ENCODE measurements around the gene IGSF21.
A peak's percentile ranks its signal among the peaks of the same experiment; 100 is the strongest.

The IGSF21 gene

DNA sequence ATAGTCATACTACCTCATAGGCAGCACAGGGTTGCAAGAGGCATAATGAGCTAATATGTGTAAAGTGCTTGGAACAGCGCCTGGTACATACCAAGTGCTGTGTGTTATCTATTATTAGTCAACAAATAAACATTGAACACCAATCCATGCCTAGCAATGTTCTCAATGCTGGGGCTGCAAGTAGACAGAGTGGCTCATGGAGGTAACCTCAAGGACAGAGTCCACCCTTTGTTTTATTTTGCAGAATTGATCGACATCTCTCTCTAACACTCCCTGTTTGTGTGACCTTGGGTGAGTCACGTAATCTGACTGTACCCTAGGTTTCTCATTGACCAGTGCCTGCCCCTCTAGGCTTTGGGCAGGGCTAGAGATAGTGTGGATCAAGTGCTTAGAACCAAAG, 209.2 kb downstream of the IGSF21 start:
- Histone ChIP-seq H3K9ac (no peak overlapping the region), H3K27me3 (ENCODE audit: control insufficient read depth, insufficient read depth, low read length) (no peaks in the 10 kb centered on the region), H3K4me3 (ENCODE audit: low read depth, low read length) (no peak overlapping the region), H3K27ac (no peak overlapping the region), H3K9me3 (ENCODE audit: control insufficient read depth, low read length) (no peaks in the 10 kb centered on the region), H3K79me2 (no peaks in the 10 kb centered on the region), H3K4me2 (ENCODE audit: low read length) (no peak overlapping the region), H2AFZ (no peak overlapping the region), H3K36me3 (ENCODE audit: control insufficient read depth, insufficient read depth, low read length) (no peaks in the 10 kb centered on the region), H3K4me1 (no peaks in the 10 kb centered on the region)
- TF ChIP-seq, protein P1, sequence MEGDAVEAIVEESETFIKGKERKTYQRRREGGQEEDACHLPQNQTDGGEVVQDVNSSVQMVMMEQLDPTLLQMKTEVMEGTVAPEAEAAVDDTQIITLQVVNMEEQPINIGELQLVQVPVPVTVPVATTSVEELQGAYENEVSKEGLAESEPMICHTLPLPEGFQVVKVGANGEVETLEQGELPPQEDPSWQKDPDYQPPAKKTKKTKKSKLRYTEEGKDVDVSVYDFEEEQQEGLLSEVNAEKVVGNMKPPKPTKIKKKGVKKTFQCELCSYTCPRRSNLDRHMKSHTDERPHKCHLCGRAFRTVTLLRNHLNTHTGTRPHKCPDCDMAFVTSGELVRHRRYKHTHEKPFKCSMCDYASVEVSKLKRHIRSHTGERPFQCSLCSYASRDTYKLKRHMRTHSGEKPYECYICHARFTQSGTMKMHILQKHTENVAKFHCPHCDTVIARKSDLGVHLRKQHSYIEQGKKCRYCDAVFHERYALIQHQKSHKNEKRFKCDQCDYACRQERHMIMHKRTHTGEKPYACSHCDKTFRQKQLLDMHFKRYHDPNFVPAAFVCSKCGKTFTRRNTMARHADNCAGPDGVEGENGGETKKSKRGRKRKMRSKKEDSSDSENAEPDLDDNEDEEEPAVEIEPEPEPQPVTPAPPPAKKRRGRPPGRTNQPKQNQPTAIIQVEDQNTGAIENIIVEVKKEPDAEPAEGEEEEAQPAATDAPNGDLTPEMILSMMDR (IDR thresholded peaks at IDR 0.05): no peak

DNA sequence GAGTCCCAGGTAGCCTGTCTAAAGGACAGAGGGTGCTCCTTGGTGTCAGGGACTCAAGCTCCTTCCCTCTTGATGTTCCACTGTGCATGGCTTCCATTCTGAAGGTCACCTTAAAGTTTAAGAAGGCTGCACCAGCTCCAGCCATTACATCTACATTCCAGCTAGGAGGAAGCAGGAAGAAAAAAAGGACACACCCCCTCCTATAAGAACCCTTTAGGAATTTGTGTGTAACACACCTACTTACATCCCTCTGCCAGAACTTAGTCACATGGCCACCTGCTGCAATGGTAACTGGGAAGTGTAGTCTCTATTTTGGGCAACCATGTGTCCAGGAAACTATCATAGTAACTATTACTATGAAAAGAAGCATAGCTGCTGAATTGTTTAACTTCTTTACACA, 211.5 kb downstream of the IGSF21 start:
- H3K4me2 ChIP-seq (ENCODE audit: low read length): no peak overlapping the region
- no peak overlapping the region for H2AFZ ChIP-seq
- no peaks in the 10 kb centered on the region for H3K36me3 ChIP-seq (ENCODE audit: control insufficient read depth, insufficient read depth, low read length)
- H3K27ac ChIP-seq: no peak overlapping the region
- no peak overlapping the region for H3K4me3 ChIP-seq (ENCODE audit: low read depth, low read length)
- H3K27me3 ChIP-seq (ENCODE audit: control insufficient read depth, insufficient read depth, low read length): no peaks in the 10 kb centered on the region
- H3K9me3 ChIP-seq (ENCODE audit: control insufficient read depth, low read length): no peaks in the 10 kb centered on the region
- no peak overlapping the region for H3K9ac ChIP-seq
- TF ChIP-seq, protein P1 (IDR thresholded peaks at IDR 0.05): no peak
- no peaks in the 10 kb centered on the region for H3K4me1 ChIP-seq
- H3K79me2 ChIP-seq: no peaks in the 10 kb centered on the region

DNA sequence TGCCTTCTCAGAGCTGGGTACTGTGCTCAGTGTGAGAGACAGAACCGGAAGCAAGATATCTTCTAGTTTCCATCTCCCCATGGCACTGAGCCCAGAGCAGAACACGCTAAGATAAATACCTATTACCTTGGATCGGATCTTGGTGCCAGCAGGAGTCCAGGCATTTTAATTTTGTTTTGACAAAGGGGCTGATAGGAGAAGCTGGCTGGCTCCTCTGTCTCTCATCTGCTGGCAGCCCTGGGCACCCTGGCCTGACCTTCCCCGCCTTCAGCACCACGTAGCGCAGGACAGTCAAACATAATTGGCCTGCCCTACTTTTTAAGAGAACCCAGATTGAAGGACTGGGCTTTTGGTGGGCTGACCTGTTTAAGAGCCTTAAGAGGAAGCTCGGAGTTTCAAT, 212.5 kb downstream of the IGSF21 start:
- H3K27ac ChIP-seq: no peak overlapping the region
- no peaks in the 10 kb centered on the region for H3K79me2 ChIP-seq
- no peaks in the 10 kb centered on the region for H3K9me3 ChIP-seq (ENCODE audit: control insufficient read depth, low read length)
- H3K4me2 ChIP-seq (ENCODE audit: low read length): peak overlapping the region; percentile 9
- no peaks in the 10 kb centered on the region for H3K27me3 ChIP-seq (ENCODE audit: control insufficient read depth, insufficient read depth, low read length)
- no peak overlapping the region for H3K9ac ChIP-seq
- no peaks in the 10 kb centered on the region for H3K36me3 ChIP-seq (ENCODE audit: control insufficient read depth, insufficient read depth, low read length)
- H3K4me1 ChIP-seq: no peaks in the 10 kb centered on the region
- TF ChIP-seq, protein P1 (IDR thresholded peaks at IDR 0.05): no peak
- H3K4me3 ChIP-seq (ENCODE audit: low read depth, low read length): no peak overlapping the region
- H2AFZ ChIP-seq: no peak overlapping the region

DNA sequence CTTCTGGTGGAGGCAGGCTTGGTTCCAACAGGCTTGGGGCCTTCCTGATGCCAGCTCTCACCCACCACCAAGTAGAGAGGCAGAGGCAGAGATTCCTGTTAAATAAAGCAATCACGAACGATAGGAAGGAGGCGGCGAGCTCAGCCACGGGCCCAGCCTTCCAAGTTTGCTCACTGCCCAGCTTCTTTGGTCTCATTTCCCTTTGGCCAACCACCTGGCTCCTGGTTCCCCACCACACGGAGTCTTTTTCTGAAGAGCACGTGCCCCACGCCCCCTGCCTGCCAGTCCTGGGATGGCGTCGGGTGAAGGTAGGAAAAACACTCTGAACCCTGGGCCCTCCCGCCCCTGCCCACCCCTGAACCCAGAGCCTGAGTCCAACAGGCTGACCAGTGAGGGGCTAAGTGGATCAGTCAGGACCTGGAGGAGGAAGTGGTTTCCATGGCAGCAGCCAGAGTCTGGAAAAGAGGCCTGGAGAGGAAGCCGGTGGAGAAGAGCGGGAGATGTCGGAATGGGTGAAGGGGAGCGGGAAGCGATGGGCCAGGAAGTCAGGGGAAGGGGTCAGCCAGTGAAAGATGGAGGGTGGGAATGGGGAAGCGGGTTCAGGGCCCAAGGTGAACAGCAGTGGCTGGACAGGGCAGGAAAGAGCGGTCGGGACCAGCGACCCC, 214.9 kb downstream of the IGSF21 start:
- Histone ChIP-seq H2AFZ (no peak overlapping the region), H3K9me3 (ENCODE audit: control insufficient read depth, low read length) (no peaks in the 10 kb centered on the region), H3K79me2 (no peaks in the 10 kb centered on the region), H3K4me2 (ENCODE audit: low read length) (no peak overlapping the region), H3K27ac (no peak overlapping the region), H3K9ac (no peak overlapping the region), H3K36me3 (ENCODE audit: control insufficient read depth, insufficient read depth, low read length) (no peaks in the 10 kb centered on the region), H3K4me3 (ENCODE audit: low read depth, low read length) (no peak overlapping the region), H3K27me3 (ENCODE audit: control insufficient read depth, insufficient read depth, low read length) (no peaks in the 10 kb centered on the region), H3K4me1 (no peaks in the 10 kb centered on the region)
- TF ChIP-seq, protein P1 (IDR thresholded peaks at IDR 0.05): no peak

DNA sequence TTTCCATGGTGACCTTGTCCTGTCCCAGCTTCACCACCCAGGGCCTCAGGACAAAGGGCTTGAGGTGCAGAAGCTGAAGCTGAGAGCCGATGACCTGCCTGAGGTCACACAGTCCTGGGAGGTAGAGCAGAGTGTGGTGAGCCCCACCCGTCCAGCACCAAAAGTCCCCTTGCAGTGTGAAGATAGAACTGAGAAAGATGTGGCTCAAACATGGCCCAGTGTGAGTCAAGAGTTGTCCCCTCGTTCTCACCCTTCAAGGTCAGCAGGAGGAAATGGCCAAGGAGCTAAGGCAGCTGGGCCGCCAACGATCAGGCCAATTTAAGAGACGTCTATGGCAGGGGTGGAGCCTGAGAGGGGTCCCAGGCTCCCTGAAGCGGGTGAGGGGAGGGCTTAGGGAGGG, 215.7 kb downstream of the IGSF21 start:
- Histone ChIP-seq H3K9ac (no peak overlapping the region), H3K9me3 (ENCODE audit: control insufficient read depth, low read length) (no peaks in the 10 kb centered on the region), H3K4me3 (ENCODE audit: low read depth, low read length) (no peak overlapping the region), H3K4me1 (no peaks in the 10 kb centered on the region), H2AFZ (no peak overlapping the region), H3K27ac (no peak overlapping the region), H3K4me2 (ENCODE audit: low read length) (no peak overlapping the region), H3K79me2 (no peaks in the 10 kb centered on the region), H3K27me3 (ENCODE audit: control insufficient read depth, insufficient read depth, low read length) (no peaks in the 10 kb centered on the region), H3K36me3 (ENCODE audit: control insufficient read depth, insufficient read depth, low read length) (no peaks in the 10 kb centered on the region)
- TF ChIP-seq, protein P1 (IDR thresholded peaks at IDR 0.05): no peak
